GM12873 (cell line): ENCODE data around the gene GNA15.

ENCODE experiments used
- CTCF ChIP-seq: IDR thresholded peaks from 2 replicates; pipeline ENCODE4 v1.5.1; 2012; ENCODE audit warnings: low read depth, mild to moderate bottlenecking, moderate library complexity, low read length, control low read depth; ENCODE audit not compliant: insufficient read depth; ENCODE audit errors: missing control alignments

GNA15 gene

GRCh38 chr19:3135961-3136683 is at the start of gene GNA15:
Gene GNA15, plus strand, starts transcription at chr19:3136033. Its CDS starts 418 bp downstream, at chr19:3136451.
- TF ChIP-seq CTCF = no peak

- no peak for TF ChIP-seq CTCF
These were observed 48.1 kb upstream of the GNA15 start for GRCh38 chr19:3087769-3088168.

- TF ChIP-seq CTCF = no peak
These were observed 41.0 kb upstream of the GNA15 start for GRCh38 chr19:3094601-3095440.

- no peak for TF ChIP-seq CTCF
These were observed 40.2 kb upstream of the GNA15 start for GRCh38 chr19:3095441-3096191.

GRCh38 chr19:3096267-3096901 is 39.4 kb upstream of the GNA15 start:
- no peak for TF ChIP-seq CTCF

- no peak for TF ChIP-seq CTCF
These were observed 38.9 kb upstream of the GNA15 start for GRCh38 chr19:3096902-3097326.
